K562 (cell line): ENCODE results near the gene FERMT1. TPM values are rescaled to one million over a fixed set of nuclear protein-coding genes. Genes with fewer than 3 reads are reported as not detected.

Experiments used
- FOSL1 ChIP-seq: fragments of 200-800 bp; sonication (Bioruptor generic); conservative IDR thresholded peaks from 2 replicates; pipeline ENCODE4 v1.6.1; 2016; ENCODE audit warnings: missing genetic modification characterization, missing compliant biosample characterization
- MYNN ChIP-seq, 2 experiments: sonication (generic); formaldehyde crosslinking in 1 of 2; IDR thresholded peaks; 2 replicates each; pipeline versions ENCODE4 v1.5.0 to v1.6.1; 2016 to 2020; ENCODE audit warnings: antibody characterized with exemption in 1 of 2, missing genetic modification reagents in 1 of 2
- ZEB2 ChIP-seq: fragments of 450-650 bp; IDR thresholded peaks from 2 replicates; pipeline ENCODE4 v1.6.1; 2016
- polyA plus RNA-seq, 8 experiments: library from polyadenylated mRNA; depleted of rRNA in 4 of 8; stranded (reverse) in 5 of 8; unstranded in 3 of 8; fragments of >200 nt; fragmentation: Nextera tagmentation in 2 of 8; fragmentation: Illumina TruSeq in 1 of 8; extraction: Ambion mirVana in 2 of 8; extraction: Trizol in 1 of 8; gene quantifications; 2 replicates each; pipeline versions ENCODE4 v1.2.1 to v1.2.3, GENCODE V29; 2011 to 2014; ENCODE audit warnings: inconsistent platforms in 1 of 8, missing spikeins in 1 of 8
- total RNA-seq, 7 experiments: library from RNA; depleted of rRNA in 6 of 7; stranded (reverse); fragments of >200 nt in 6 of 7; fragmentation: Illumina TruSeq in 2 of 7; extraction: Trizol in 2 of 7; gene quantifications; 2 replicates each; pipeline versions ENCODE4 v1.2.1 to v1.2.3, GENCODE V29; 2011 to 2021; ENCODE audit warnings: low replicate concordance in 1 of 7
- TF ChIP-seq, protein P1 (sequence below): fragments of 200-600 bp; sonication (generic); IDR thresholded peaks from one replicate; pipeline ENCODE4 v1.6.1; 2012; ENCODE audit warnings: mild to moderate bottlenecking, low read depth, low read length, inconsistent platforms
- TF ChIP-seq, protein P2 (sequence below): fragments of 250-450 bp; sonication (Bioruptor Pico); IDR thresholded peaks from 2 replicates; pipeline ENCODE4 v1.8.0; 2021; ENCODE audit warnings: moderate library complexity, mild to moderate bottlenecking, inconsistent platforms

The FERMT1 gene
- total and polyA plus RNA-seq, 9 of the 15 experiments (the other 6 are each of a cell fraction or from before 2014, with no cell fraction given), result 0.07 TPM; not detected in 8

DNA sequence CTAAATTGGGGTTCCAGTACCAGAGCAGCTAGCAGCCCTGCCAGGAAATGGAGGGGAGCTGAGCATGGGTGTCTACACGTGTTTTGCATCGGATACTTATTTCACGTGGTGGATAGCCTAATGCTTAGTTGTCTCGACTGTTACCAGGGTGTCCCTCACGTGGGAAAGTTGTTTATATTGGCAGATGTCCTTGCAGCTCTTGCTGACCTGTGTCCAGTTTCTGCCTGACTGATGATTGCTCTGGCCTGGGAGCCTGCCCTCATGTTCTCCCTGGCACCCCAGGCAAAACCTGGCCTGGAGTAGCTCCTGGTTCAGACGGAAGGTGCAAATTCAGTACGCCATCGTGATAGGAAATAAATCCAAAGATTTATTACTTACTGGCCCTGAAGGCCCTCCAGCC is 11.8 kb upstream of the FERMT1 start (continued):
- TF ChIP-seq, protein P1, sequence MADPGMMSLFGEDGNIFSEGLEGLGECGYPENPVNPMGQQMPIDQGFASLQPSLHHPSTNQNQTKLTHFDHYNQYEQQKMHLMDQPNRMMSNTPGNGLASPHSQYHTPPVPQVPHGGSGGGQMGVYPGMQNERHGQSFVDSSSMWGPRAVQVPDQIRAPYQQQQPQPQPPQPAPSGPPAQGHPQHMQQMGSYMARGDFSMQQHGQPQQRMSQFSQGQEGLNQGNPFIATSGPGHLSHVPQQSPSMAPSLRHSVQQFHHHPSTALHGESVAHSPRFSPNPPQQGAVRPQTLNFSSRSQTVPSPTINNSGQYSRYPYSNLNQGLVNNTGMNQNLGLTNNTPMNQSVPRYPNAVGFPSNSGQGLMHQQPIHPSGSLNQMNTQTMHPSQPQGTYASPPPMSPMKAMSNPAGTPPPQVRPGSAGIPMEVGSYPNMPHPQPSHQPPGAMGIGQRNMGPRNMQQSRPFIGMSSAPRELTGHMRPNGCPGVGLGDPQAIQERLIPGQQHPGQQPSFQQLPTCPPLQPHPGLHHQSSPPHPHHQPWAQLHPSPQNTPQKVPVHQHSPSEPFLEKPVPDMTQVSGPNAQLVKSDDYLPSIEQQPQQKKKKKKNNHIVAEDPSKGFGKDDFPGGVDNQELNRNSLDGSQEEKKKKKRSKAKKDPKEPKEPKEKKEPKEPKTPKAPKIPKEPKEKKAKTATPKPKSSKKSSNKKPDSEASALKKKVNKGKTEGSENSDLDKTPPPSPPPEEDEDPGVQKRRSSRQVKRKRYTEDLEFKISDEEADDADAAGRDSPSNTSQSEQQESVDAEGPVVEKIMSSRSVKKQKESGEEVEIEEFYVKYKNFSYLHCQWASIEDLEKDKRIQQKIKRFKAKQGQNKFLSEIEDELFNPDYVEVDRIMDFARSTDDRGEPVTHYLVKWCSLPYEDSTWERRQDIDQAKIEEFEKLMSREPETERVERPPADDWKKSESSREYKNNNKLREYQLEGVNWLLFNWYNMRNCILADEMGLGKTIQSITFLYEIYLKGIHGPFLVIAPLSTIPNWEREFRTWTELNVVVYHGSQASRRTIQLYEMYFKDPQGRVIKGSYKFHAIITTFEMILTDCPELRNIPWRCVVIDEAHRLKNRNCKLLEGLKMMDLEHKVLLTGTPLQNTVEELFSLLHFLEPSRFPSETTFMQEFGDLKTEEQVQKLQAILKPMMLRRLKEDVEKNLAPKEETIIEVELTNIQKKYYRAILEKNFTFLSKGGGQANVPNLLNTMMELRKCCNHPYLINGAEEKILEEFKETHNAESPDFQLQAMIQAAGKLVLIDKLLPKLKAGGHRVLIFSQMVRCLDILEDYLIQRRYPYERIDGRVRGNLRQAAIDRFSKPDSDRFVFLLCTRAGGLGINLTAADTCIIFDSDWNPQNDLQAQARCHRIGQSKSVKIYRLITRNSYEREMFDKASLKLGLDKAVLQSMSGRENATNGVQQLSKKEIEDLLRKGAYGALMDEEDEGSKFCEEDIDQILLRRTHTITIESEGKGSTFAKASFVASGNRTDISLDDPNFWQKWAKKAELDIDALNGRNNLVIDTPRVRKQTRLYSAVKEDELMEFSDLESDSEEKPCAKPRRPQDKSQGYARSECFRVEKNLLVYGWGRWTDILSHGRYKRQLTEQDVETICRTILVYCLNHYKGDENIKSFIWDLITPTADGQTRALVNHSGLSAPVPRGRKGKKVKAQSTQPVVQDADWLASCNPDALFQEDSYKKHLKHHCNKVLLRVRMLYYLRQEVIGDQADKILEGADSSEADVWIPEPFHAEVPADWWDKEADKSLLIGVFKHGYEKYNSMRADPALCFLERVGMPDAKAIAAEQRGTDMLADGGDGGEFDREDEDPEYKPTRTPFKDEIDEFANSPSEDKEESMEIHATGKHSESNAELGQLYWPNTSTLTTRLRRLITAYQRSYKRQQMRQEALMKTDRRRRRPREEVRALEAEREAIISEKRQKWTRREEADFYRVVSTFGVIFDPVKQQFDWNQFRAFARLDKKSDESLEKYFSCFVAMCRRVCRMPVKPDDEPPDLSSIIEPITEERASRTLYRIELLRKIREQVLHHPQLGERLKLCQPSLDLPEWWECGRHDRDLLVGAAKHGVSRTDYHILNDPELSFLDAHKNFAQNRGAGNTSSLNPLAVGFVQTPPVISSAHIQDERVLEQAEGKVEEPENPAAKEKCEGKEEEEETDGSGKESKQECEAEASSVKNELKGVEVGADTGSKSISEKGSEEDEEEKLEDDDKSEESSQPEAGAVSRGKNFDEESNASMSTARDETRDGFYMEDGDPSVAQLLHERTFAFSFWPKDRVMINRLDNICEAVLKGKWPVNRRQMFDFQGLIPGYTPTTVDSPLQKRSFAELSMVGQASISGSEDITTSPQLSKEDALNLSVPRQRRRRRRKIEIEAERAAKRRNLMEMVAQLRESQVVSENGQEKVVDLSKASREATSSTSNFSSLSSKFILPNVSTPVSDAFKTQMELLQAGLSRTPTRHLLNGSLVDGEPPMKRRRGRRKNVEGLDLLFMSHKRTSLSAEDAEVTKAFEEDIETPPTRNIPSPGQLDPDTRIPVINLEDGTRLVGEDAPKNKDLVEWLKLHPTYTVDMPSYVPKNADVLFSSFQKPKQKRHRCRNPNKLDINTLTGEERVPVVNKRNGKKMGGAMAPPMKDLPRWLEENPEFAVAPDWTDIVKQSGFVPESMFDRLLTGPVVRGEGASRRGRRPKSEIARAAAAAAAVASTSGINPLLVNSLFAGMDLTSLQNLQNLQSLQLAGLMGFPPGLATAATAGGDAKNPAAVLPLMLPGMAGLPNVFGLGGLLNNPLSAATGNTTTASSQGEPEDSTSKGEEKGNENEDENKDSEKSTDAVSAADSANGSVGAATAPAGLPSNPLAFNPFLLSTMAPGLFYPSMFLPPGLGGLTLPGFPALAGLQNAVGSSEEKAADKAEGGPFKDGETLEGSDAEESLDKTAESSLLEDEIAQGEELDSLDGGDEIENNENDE, result no peak
- TF ChIP-seq FOSL1 (tag) (no peak), ZEB2 (no peak), MYNN (IDR thresholded peaks at IDR 0.05) (no peak), MYNN (CRISPR knock-in tag; IDR thresholded peaks at IDR 0.05) (no peak)
- TF ChIP-seq, protein P2, sequence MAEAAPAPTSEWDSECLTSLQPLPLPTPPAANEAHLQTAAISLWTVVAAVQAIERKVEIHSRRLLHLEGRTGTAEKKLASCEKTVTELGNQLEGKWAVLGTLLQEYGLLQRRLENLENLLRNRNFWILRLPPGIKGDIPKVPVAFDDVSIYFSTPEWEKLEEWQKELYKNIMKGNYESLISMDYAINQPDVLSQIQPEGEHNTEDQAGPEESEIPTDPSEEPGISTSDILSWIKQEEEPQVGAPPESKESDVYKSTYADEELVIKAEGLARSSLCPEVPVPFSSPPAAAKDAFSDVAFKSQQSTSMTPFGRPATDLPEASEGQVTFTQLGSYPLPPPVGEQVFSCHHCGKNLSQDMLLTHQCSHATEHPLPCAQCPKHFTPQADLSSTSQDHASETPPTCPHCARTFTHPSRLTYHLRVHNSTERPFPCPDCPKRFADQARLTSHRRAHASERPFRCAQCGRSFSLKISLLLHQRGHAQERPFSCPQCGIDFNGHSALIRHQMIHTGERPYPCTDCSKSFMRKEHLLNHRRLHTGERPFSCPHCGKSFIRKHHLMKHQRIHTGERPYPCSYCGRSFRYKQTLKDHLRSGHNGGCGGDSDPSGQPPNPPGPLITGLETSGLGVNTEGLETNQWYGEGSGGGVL (CRISPR knock-in tag), result no peak
